Embryonic facial prominence (tissue), 1 donor: ENCODE data around the gene MACROD2.

Source experiments
- DNase-seq: peaks from one replicate; pipeline ENCODE4 v3.0.0-alpha.2; 2016; ENCODE audit errors: extremely low spot score

MACROD2 gene

GRCh38 chr20:15900443-15900842, 1905.1 kb downstream of the MACROD2 start:
- no peak for DNase-seq

GRCh38 chr20:15902493-15902892, 1907.2 kb downstream of the MACROD2 start:
- DNase-seq: no peak

- DNase-seq: no peak
These were observed 1910.3 kb downstream of the MACROD2 start for GRCh38 chr20:15905661-15906060.

- DNase-seq: no peak
These were observed 1914.7 kb downstream of the MACROD2 start for GRCh38 chr20:15909995-15910394.

- DNase-seq: no peak
These were observed 1916.3 kb downstream of the MACROD2 start for GRCh38 chr20:15911581-15911980.

- DNase-seq: no peak
These were observed 1918.2 kb downstream of the MACROD2 start for GRCh38 chr20:15913391-15914025.

- DNase-seq: no peak
These were observed 1921.3 kb downstream of the MACROD2 start for GRCh38 chr20:15916623-15917022.

- DNase-seq: no peak
These were observed 1922.0 kb downstream of the MACROD2 start for GRCh38 chr20:15917283-15917682.

GRCh38 chr20:15918631-15919030, 1923.3 kb downstream of the MACROD2 start:
- DNase-seq: no peak

GRCh38 chr20:15919118-15919517, 1923.8 kb downstream of the MACROD2 start:
- DNase-seq: no peak

GRCh38 chr20:15921930-15922329, 1926.6 kb downstream of the MACROD2 start:
- DNase-seq: no peak

- no peak for DNase-seq
These were observed 1927.2 kb downstream of the MACROD2 start for GRCh38 chr20:15922556-15922955.

- no peak for DNase-seq
These were observed 1927.9 kb downstream of the MACROD2 start for GRCh38 chr20:15923030-15923776.

GRCh38 chr20:15924556-15924955, 1929.2 kb downstream of the MACROD2 start:
- DNase-seq: no peak

- no peak for DNase-seq
These were observed 1930.1 kb downstream of the MACROD2 start for GRCh38 chr20:15925376-15925775.

- DNase-seq: no peak
These were observed 1932.8 kb downstream of the MACROD2 start for GRCh38 chr20:15927893-15928650.

- no peak for DNase-seq
These were observed 1933.6 kb downstream of the MACROD2 start for GRCh38 chr20:15928946-15929345.

- peak; percentile 70 for DNase-seq
These were observed 1935.3 kb downstream of the MACROD2 start for GRCh38 chr20:15930311-15931305.

- DNase-seq: no peak
These were observed 1936.6 kb downstream of the MACROD2 start for GRCh38 chr20:15931897-15932296.

GRCh38 chr20:15937179-15937578, 1941.9 kb downstream of the MACROD2 start:
- no peak for DNase-seq

- no peak for DNase-seq
These were observed 1943.5 kb downstream of the MACROD2 start for GRCh38 chr20:15938847-15939246.
